Right lobe of liver (tissue), 4 donors: ENCODE measurements around the gene IGDCC3.

Experiments
- CTCF ChIP-seq, 4 donors: fragments of 200-600 bp in 3 of 4; fragments of 450-650 bp in 1 of 4; IDR thresholded peaks; one replicate each; pipeline versions ENCODE4 v1.5.1 to v1.8.0; 2016 to 2022; ENCODE audit warnings: antibody characterized with exemption in 4 of 4, mild to moderate bottlenecking in 2 of 4
- POLR2A ChIP-seq: fragments of 450-650 bp; IDR thresholded peaks from one replicate; pipeline ENCODE4 v1.6.1; 2017; ENCODE audit warnings: antibody characterized with exemption, mild to moderate bottlenecking
- donor health status: DM: no; HTN: no; CAD: no.
- donor health status: DM: no; HTN: no; CAD: no.
- donor health status: DM: no; HTN: yes; CAD: no.

GRCh38 chr15:65332391-65333147 is 45.2 kb downstream of the IGDCC3 start:
- TF ChIP-seq CTCF (IDR thresholded peaks at IDR 0.05): no peak
- no peak for TF ChIP-seq POLR2A
